Neural cell (in vitro differentiated cells): ENCODE data around the gene SUFU. TPM values are rescaled to one million over a fixed set of nuclear protein-coding genes. Genes with fewer than 3 reads are reported as not detected.

Source experiments
- H2AFZ ChIP-seq: fragments of 200-600, 300-800 bp; sonication (generic), shearing (Covaris generic); 2 replicates; pipeline ENCODE4 v1.6.0; 2014; ENCODE audit warnings: low read depth, mild to moderate bottlenecking, antibody characterized with exemption, low read length, moderate library complexity
- H3F3A ChIP-seq: fragments of 200-600 bp; shearing (Covaris generic); 2 replicates; pipeline ENCODE4 v1.6.1; 2016; ENCODE audit warnings: mild to moderate bottlenecking, moderate library complexity, mixed read lengths, antibody characterized with exemption, low read length; ENCODE audit not compliant: insufficient read depth, poor library complexity, severe bottlenecking
- H3K27ac ChIP-seq: fragments of 200-600, 300-800 bp; sonication (generic), shearing (Covaris generic); 2 replicates; pipeline ENCODE4 v1.5.1; 2014; ENCODE audit warnings: mild to moderate bottlenecking, low read length, moderate library complexity
- H3K27me3 ChIP-seq: fragments of 300-800, 200-600 bp; sonication (generic), shearing (Covaris generic); 2 replicates; pipeline ENCODE4 v1.6.0; 2014; ENCODE audit warnings: mild to moderate bottlenecking, low read depth, low read length, moderate library complexity; ENCODE audit not compliant: insufficient read depth
- H3K36me3 ChIP-seq: fragments of 300-800, 200-600 bp; sonication (generic), shearing (Covaris generic); 2 replicates; pipeline ENCODE4 v1.5.1; 2014; ENCODE audit warnings: mild to moderate bottlenecking, antibody characterized with exemption, low read length, moderate library complexity; ENCODE audit not compliant: insufficient read depth
- H3K4me2 ChIP-seq: fragments of 300-800, 200-600 bp; sonication (generic), shearing (Covaris generic); 2 replicates; pipeline ENCODE4 v1.6.0; 2014; ENCODE audit warnings: mild to moderate bottlenecking, low read length
- H3K4me3 ChIP-seq: fragments of 300-800, 200-600 bp; sonication (generic), shearing (Covaris generic); 2 replicates; pipeline ENCODE4 v1.5.1; 2014; ENCODE audit warnings: mild to moderate bottlenecking, low read length, moderate library complexity
- H3K79me2 ChIP-seq: fragments of 200-600 bp; shearing (Covaris generic); replicated peaks from 2 replicates; pipeline ENCODE4 v1.6.0; 2014; ENCODE audit warnings: mild to moderate bottlenecking, low read length, moderate library complexity; ENCODE audit not compliant: insufficient read depth
- H3K9ac ChIP-seq: fragments of 300-800, 200-600 bp; sonication (generic), shearing (Covaris generic); 2 replicates; pipeline ENCODE4 v1.6.1; 2016; ENCODE audit warnings: mild to moderate bottlenecking, low read length, mixed read lengths
- H3K9me2 ChIP-seq: fragments of 200-600 bp; shearing (Covaris generic); 2 replicates; pipeline ENCODE4 v1.6.1; 2016; ENCODE audit warnings: mild to moderate bottlenecking, low read length, mixed read lengths; ENCODE audit not compliant: insufficient read depth
- H3K9me3 ChIP-seq: fragments of 200-600, 300-800 bp; sonication (generic), shearing (Covaris generic); 2 replicates; pipeline ENCODE4 v1.6.1; 2016; ENCODE audit warnings: mild to moderate bottlenecking, mixed run types, low read length, moderate library complexity, mixed read lengths
- H4K20me1 ChIP-seq: fragments of 200-600 bp; shearing (Covaris generic); 2 replicates; pipeline ENCODE4 v1.6.1; 2016; ENCODE audit warnings: mild to moderate bottlenecking, mixed run types; ENCODE audit not compliant: insufficient read depth
- EP300 ChIP-seq: fragments of 450-650 bp; conservative IDR thresholded peaks from 2 replicates; pipeline ENCODE4 v1.6.1; 2014; ENCODE audit warnings: antibody characterized with exemption, mild to moderate bottlenecking, moderate library complexity; ENCODE audit not compliant: poor library complexity, severe bottlenecking
- EZH2 ChIP-seq: fragments of 200-600, 300-800 bp; shearing (Covaris generic), sonication (generic); IDR thresholded peaks from 2 replicates; pipeline ENCODE4 v1.6.1; 2014; ENCODE audit warnings: antibody characterized with exemption, low read length, borderline replicate concordance, mild to moderate bottlenecking; ENCODE audit not compliant: insufficient read depth, poor library complexity, severe bottlenecking
- MXI1 ChIP-seq: fragments of 450-650 bp; conservative IDR thresholded peaks from 2 replicates; pipeline ENCODE4 v1.6.1; 2014; ENCODE audit warnings: antibody characterized with exemption, mild to moderate bottlenecking; ENCODE audit not compliant: poor library complexity, severe bottlenecking
- POLR2AphosphoS5 ChIP-seq: IDR thresholded peaks from 2 replicates; pipeline ENCODE4 v1.6.1; 2012
- RAD21 ChIP-seq: fragments of 450-650 bp; conservative IDR thresholded peaks from 2 replicates; pipeline ENCODE4 v1.6.1; 2014; ENCODE audit warnings: antibody characterized with exemption, mild to moderate bottlenecking, moderate library complexity
- SMC3 ChIP-seq: fragments of 450-650 bp; conservative IDR thresholded peaks from 2 replicates; pipeline ENCODE4 v1.6.1; 2014; ENCODE audit warnings: antibody characterized with exemption, mild to moderate bottlenecking, moderate library complexity; ENCODE audit not compliant: poor library complexity
- TAF1 ChIP-seq: IDR thresholded peaks from 2 replicates; pipeline ENCODE4 v1.6.1; 2012; ENCODE audit warnings: low read depth
- polyA plus RNA-seq: library from polyadenylated mRNA; depleted of rRNA; stranded (reverse); fragments of >200 nt; gene quantifications from 2 replicates; pipeline ENCODE4 v1.2.3, GENCODE V29; 2014
- TF ChIP-seq, protein P1 (sequence below): IDR thresholded peaks from 2 replicates; pipeline ENCODE4 v1.6.1; 2012; ENCODE audit warnings: borderline replicate concordance
- TF ChIP-seq, protein P2 (sequence below): fragments of 450-650 bp; IDR thresholded peaks from 2 replicates; pipeline ENCODE4 v1.5.1; 2014; ENCODE audit warnings: antibody characterized with exemption, mild to moderate bottlenecking, moderate library complexity; ENCODE audit not compliant: poor library complexity, severe bottlenecking

SUFU gene
- polyA plus RNA-seq, 1 donor from 2014 or later: 4.8 TPM

DNA sequence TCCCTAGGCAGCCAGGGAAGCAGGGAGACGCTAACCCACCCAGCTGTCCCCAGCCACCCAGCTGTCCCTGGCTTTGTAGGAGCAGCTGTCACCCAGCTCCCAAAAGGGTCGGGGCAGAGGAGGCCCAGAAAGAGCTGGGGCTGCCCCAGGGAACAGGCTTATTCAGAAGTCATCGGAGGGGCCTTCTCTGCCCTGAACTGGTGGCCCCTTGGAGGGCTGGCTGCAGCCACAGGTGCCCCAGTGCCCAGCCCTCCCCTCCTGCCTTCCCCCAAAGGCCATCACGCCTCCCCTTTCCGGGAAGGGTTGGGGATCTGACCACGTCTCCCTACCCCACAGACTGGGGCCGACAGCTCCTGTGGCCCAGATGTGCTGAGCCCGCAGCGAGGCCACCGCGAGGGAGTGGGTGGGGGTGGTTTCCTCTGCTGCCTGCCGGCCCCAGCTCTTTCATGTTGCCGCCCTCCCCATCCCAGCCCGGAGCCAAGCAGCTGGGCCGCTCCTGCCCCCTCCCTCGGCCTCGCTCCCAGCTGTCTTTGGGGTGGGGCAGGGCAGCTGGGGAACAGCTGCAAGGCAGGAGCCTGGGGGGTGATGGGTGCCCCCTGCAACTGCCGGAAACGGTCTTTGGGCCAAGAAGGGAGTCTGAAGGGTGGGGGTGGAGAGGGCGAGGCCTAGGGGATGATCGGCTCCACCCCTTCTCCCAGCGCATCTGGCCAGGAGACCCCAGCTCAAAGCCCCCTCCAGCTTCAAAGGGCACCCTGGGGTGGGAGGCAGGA, 157.3 kb downstream of the SUFU start:
- no peaks in the 10 kb centered on the region for H3K9me2 ChIP-seq
- no peaks in the 10 kb centered on the region for H3K36me3 ChIP-seq
- no peaks in the 10 kb centered on the region for H3K79me2 ChIP-seq
- no peak overlapping the region for H3K4me2 ChIP-seq
- no peaks in the 10 kb centered on the region for H4K20me1 ChIP-seq
- H2AFZ ChIP-seq: no peak overlapping the region
- H3K27me3 ChIP-seq: no peaks in the 10 kb centered on the region
- no peak for TF ChIP-seq MXI1
- TF ChIP-seq POLR2AphosphoS5: peak; percentile 32
- no peak for TF ChIP-seq RAD21
- H3F3A ChIP-seq: no peaks in the 10 kb centered on the region
- no peak overlapping the region for H3K9ac ChIP-seq
- H3K27ac ChIP-seq: no peak overlapping the region
- H3K4me3 ChIP-seq: no peak overlapping the region
- no peaks in the 10 kb centered on the region for H3K9me3 ChIP-seq

DNA sequence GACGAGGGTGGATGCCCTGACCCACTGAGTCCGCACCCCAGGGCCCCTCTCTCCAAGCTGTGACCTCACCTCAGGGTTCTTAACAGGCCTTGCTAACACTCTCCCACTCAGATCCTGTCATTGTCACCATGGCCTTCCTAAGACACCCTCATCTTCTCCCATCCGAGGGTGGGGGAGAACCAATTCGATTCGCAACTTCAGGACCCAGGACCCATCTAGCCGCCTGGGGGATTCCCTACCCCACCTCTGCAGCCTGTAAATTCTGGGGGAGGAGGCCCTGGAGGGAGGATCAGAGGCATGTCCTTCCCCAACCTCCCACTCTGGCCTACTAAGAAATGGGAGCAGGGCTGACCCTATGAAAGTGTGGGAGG, 157.9 kb downstream of the SUFU start:
- H3K27ac ChIP-seq: no peak overlapping the region
- no peaks in the 10 kb centered on the region for H3K79me2 ChIP-seq
- no peaks in the 10 kb centered on the region for H3K27me3 ChIP-seq
- no peaks in the 10 kb centered on the region for H3K9me3 ChIP-seq
- H3K4me2 ChIP-seq: no peak overlapping the region
- H3K36me3 ChIP-seq: no peaks in the 10 kb centered on the region
- H4K20me1 ChIP-seq: no peaks in the 10 kb centered on the region
- TF ChIP-seq EP300: no peak
- no peak for TF ChIP-seq MXI1
- TF ChIP-seq, protein P1, sequence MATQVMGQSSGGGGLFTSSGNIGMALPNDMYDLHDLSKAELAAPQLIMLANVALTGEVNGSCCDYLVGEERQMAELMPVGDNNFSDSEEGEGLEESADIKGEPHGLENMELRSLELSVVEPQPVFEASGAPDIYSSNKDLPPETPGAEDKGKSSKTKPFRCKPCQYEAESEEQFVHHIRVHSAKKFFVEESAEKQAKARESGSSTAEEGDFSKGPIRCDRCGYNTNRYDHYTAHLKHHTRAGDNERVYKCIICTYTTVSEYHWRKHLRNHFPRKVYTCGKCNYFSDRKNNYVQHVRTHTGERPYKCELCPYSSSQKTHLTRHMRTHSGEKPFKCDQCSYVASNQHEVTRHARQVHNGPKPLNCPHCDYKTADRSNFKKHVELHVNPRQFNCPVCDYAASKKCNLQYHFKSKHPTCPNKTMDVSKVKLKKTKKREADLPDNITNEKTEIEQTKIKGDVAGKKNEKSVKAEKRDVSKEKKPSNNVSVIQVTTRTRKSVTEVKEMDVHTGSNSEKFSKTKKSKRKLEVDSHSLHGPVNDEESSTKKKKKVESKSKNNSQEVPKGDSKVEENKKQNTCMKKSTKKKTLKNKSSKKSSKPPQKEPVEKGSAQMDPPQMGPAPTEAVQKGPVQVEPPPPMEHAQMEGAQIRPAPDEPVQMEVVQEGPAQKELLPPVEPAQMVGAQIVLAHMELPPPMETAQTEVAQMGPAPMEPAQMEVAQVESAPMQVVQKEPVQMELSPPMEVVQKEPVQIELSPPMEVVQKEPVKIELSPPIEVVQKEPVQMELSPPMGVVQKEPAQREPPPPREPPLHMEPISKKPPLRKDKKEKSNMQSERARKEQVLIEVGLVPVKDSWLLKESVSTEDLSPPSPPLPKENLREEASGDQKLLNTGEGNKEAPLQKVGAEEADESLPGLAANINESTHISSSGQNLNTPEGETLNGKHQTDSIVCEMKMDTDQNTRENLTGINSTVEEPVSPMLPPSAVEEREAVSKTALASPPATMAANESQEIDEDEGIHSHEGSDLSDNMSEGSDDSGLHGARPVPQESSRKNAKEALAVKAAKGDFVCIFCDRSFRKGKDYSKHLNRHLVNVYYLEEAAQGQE: no peak
- TF ChIP-seq TAF1: no peak
- TF ChIP-seq, protein P2, sequence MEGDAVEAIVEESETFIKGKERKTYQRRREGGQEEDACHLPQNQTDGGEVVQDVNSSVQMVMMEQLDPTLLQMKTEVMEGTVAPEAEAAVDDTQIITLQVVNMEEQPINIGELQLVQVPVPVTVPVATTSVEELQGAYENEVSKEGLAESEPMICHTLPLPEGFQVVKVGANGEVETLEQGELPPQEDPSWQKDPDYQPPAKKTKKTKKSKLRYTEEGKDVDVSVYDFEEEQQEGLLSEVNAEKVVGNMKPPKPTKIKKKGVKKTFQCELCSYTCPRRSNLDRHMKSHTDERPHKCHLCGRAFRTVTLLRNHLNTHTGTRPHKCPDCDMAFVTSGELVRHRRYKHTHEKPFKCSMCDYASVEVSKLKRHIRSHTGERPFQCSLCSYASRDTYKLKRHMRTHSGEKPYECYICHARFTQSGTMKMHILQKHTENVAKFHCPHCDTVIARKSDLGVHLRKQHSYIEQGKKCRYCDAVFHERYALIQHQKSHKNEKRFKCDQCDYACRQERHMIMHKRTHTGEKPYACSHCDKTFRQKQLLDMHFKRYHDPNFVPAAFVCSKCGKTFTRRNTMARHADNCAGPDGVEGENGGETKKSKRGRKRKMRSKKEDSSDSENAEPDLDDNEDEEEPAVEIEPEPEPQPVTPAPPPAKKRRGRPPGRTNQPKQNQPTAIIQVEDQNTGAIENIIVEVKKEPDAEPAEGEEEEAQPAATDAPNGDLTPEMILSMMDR: no peak
- no peak for TF ChIP-seq EZH2
- TF ChIP-seq RAD21: no peak
- TF ChIP-seq SMC3: no peak
- no peak for TF ChIP-seq POLR2AphosphoS5
- H3K9me2 ChIP-seq: no peaks in the 10 kb centered on the region
- H3K9ac ChIP-seq: no peak overlapping the region
- no peak overlapping the region for H3K4me3 ChIP-seq
- H2AFZ ChIP-seq: no peak overlapping the region
- H3F3A ChIP-seq: no peaks in the 10 kb centered on the region
